HG03558 (cell line): ENCODE results near the gene DSCAML1.
A peak's percentile ranks its signal among the peaks of the same experiment; 100 is the strongest.
"Not testable (repeated sequence)": the region's sequence is repeated elsewhere in the genome, so short reads cannot be mapped to it uniquely, and the experiment has no call there.

Experiments used
- ATAC-seq: cut with Tn5 transposase; IDR thresholded peaks from one replicate; pipeline ENCODE4 v1.9.1; 2021; ENCODE audit warnings: moderate number of reproducible peaks; ENCODE audit not compliant: unreplicated experiment; ENCODE audit errors: extremely low read depth

The DSCAML1 gene

DNA sequence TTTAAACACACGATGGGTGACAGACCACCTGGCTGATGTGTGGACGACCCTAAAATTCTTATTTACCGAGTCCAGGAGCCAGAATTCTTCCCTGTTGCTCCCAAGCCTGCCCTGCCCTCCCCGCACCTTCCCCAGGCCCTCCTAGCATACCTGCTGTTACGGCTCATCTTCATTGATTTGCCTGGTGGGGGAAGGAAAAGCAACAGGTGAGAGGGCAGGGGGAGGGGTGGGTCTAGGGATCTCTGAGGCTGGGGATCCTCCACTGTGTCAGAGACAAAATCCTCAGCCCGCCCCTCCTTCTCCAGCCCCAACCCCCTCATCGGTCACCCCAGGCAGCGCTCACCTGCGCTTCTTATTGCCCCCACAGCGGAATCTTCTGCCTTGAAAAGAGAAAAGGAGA is 23.5 kb upstream of the DSCAML1 start:
- ATAC-seq, result no peak

DNA sequence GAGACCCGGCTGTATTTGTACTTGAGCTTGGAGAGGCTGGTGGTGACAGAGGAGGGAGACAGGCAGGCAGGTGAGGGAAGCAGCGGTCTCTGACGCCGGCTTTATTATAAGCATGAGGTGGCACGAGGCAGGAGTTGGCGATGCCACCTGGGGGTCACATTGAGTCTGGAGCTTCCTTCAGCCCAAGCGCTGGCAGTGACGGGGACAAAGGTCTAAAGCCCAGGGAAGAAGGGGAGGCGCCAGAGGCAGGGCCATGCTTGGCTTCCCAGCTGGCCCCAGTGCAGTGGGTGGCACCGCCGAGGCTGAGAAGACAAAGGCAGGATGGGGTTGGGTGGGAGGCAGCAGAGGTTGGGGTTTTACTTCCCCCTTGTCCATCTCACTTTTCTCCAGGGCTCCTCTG is 23.1 kb upstream of the DSCAML1 start:
- no peak for ATAC-seq

DNA sequence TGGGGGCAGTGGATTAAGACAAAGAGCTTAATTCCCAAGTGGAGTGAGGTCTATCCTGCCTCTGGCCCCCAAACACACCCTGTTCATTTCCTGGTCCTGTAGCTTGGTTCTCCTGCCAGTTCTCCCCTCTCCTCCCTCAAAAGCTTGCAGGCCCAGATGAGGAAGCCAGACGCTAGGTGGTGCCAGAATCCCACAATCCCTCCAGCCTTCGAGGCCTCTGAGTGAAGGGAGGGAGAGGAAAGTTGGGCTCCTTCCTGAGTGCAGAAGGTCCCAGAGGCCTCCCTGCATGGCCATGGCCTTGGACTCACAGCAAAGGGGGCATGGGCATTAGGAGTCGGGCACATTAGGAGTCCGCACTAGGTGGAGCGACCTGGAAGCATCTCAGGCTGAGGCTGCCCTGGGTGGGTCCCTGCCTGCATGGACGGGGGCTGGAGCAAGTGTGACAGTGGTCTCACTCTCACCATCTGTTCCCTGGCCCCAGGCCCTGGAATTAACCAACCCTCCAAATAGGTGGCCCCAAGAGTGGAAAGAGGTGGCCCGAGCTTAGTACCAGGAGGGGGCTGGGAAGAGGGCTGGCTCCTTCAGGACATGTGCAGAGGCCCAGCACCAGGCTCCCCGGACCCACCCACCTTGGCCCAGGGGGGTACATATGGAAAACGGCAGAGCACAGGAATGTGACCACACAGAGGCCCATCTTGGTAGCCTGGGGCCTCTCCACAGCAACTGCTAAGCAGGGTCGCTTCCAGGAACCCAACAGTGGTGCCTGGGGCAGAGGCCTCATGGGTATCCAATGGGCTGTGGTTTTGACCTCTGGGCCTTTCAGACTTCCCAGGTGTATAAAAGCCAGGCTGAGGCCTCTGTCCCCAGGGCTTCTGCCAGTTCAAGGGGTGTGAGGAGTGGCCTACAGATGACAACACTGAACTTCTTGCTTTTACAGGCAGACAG is 22.4 kb upstream of the DSCAML1 start:
- ATAC-seq, result no peak

DNA sequence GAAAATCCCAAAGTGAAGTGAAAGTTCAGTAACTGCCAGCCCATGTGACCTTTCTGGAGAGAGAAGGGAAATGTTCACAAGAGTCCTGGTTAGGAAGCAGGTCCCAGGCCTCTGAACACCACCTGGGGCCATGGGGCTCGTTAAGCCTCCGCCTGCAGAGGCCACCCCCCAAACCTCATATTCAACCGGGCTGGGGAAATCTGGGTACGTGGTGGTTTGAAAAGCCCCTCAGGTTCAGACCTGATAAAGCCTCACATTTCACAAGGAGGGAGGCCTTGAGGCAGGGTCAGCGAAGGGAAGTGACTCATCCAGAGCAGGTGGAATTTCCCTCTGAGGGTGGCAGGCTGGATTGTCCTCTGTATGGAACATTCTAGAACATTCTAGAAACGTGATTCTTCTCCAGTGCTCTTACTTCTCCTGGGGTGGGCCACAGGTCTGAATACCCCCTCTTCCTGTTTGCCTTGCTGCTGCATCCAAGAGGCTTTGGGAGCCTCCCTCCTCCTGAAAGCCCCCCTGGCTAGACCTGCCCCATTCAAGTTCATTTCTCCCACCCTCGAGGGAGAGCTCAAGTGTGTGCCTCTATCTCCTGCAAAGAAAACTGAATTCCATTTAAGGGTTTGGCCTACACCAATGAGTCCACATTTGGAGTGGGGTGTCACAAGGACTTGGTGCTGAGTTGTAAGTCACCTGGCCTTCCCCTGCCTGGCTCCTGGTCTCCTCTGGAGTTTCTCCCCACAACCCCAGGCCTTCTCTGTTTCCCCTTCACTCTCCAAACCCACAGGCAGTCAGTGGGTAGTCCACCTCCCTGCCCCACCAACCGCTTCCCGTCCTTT is 21.2 kb upstream of the DSCAML1 start:
- ATAC-seq, result no peak

DNA sequence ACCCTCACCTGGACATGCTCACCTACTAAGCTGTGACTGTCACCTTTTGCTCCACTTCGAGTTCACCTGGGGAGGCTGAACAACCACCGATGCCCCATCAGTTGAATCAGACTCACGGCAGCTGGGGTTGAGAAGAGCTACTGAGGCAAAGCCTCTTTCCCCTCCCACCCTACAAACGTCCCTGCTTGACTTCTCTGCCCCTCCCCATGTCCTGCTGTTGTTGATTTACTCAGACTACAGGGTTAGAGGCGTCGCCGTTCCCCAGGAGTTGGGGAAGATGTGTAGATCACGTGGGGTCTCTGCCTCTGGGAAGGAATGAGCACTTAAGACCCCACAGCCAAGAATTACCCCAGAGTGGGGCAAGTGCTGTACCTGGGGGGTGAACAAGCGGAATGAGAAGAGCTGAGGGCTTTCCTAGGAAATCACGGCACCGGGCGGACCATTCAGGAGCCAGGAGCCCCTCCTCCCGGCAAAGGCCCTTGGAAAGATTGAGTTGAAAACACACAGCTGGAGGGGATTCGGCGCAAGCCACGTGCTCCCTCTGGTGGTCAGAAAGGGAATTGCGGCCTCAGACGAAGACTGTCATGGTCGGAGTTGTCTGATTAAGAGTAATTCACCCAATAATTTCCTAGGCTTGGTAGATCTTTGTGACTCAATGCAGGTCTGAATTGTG is 20.5 kb upstream of the DSCAML1 start:
- no peak for ATAC-seq

DNA sequence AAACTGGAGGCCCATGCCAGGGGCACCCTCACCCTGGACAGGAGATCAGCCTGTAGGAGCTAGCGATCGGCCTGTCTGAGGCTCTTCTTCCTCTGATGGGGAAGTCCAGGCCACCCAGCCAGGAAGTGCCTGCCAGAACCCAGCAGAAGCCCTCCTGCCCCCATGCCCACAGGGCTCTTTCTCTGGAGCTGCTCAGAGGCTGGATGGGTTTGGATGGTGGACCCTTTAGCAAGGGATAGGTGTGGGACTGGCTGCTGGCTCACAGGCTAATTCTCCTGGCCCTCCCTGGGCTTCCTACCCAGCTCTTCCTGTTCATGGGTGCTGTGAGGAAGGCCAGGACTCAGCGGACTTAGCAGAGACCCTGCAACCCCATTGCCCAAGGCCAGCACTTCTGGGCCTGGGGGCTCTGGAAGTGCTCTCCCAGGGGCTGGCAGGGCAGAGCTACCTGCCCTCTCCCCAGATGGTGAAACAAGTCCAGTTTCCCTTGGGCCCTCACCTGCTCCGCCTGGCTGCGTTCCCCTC is 19.9 kb upstream of the DSCAML1 start:
- no peak for ATAC-seq

DNA sequence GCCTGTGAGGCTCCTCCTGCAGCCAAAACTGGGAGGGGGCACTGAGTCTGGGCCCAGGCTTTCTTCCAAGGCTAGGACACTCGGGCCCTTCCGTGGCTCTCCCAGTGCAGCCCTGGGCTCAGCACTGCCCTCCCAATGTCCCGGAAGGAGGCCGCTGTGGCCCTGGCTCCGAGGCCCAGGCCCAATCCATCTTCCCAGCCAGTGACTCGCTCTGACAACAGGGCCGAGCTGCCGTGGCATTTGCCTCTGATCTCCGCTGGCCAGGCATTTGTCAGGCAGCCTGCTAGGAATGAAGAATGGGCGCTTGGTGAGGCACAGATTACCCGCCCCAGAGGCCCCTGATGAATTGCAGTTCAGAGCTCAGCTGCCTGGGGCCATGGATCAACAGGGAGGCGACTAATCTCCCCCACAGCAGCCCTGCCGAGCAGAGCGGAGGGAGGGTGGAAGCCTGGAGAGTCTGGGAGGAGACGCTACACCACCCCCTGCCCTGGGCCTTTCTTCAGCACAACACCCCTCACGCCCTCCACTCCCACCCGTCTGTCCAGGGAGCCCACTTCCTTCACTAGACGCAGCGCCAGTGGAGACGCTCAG is 19.2 kb upstream of the DSCAML1 start:
- no peak for ATAC-seq

DNA sequence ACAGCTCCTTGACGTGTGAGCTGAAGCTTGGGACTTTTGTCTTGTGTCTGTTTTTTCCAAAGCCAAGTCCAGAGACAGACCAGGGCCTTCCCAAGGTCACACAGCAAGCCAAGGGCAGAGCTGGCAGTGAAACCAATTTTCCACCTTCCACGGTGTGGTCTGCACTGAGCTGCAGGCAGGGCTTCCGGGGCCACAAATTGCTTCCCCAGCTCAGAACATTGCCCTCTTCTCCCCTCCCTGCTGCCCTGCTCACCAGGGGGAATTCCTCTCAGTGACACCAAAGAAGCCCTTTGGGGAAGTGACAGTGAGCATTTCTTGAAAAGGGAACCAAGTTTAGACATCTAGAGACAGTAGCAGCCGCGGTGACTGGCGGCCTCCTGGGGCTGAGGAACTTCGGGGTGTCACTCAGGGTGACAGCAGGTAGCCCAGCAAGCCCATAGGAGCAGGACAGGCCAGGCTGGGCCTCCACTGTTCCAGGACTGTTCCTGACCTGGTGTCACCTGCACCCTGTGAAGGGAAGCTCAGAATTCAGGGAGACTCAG is 18.3 kb upstream of the DSCAML1 start:
- peak; percentile 57 for ATAC-seq

DNA sequence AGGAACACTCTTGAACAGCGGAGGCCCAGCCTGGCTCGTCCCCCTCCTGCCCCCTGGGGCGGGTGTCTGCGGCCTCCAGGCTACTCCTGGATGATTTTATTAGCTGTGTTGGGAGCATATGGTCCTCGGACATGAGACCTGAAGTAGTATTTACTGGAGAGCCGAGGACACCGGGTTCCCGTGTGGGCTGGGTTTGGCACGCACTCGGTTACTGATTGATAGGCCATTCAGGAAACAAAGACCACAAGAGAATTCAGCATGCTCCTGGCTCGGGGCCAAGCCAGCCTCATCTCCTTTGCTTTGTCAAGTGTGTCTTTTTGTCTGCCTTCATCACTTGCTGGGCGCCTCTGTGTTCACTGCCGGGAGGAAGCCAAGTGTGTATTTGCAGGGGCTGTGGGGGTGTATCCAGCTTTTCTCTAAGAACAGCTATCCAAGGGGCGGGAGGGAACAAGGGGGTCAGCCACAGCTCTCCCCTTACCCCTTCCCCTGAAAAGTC is 17.8 kb upstream of the DSCAML1 start:
- ATAC-seq, result no peak

DNA sequence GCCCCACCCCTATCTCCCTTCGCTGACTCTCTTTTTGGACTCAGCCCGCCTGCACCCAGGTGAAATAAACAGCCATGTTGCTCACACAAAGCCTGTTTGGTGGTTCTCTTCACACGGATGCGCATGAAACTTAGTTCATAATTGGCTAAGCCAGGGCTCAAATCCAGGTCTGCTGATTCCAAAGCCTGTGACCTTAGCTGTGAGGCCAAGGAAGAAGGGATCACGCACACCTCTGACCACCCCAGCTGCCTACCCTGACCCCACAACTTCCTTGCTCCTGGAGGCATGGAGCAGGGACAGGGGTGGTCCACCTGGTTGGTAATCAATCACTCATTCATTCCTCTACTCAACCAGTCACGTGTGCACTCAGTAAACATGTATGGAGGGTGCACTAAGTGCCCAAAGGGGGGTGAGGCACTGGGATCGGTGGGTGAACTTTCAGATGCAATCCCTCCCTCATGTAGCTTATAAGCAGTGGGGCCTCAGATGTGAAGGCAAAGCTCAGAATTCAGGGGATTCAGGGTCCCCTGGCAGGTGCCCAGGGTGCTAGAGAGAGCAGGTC is 17.3 kb upstream of the DSCAML1 start:
- ATAC-seq, result no peak

DNA sequence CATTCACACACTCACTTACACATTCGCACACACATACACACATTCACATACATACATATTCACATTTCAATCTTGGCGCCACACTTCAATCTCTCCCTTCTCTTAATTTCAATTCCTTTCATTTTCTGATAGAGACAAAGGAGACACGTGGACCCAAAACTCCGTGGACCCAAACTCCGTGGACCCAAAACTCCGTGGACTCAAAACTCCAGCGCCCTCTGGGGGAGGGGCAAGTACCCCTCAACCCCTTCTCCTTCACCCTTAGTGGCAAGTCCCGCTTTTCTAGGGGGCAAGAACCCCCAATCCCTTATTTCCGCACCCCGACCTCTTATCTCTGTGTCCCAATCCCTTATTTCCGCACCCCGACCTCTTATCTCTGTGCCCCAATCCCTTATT is 13.0 kb upstream of the DSCAML1 start:
- ATAC-seq, result not testable (repeated sequence)

DNA sequence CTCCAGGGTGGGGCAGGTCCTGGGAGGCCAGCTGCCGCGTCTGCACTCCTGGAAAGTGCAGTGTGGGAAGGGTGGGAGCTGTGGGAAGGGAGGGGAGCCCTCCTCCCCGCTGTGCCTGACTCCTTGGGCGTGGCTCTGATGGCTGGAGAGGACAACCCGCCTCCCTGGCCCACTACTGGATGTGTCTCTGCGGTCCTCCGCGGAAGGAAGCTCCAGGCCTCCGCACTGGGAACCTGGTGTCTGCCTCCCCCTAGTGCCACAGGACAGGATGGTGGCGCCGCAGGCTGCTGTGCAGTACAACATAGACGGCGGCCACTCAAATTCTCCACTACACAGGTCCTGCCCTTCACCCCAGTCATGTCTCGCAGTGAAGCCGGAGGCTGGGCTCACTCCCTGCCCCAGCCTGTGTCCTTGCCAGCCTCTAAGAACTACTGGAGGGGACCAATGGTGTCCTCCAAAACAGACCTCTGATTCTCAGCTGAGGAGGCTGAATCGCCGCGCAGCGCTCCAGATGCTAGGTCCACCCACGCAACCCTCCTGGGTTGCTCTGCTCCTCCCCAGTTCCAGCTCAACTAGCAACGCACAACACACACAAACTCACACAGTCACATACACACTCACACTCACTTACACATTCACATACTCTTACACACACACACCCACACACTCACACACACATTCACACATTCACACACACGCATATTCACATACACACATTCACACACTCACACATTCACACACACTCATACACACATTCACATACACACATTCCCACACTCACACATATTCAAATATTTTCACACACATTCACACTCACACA is 12.4 kb upstream of the DSCAML1 start:
- ATAC-seq, result no peak

DNA sequence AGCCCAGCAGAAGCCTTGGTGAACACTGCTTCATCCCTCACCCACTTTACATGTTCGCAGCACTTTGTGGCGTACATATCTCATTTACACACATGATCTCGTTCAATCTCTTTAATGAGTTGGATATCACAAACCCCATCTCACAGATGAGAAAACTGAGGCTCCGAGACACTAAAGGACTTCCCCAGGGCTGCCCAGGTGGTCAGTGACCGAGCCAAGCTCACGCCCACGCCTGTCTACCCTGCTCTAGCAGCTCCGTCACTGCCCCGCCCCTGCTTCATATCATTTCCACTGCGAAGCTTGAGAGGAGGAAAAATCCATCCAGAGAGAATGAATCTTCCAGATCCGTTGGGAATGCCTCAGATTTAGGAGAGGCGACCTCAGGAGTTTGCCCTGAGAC is 11.8 kb upstream of the DSCAML1 start:
- ATAC-seq, result no peak

DNA sequence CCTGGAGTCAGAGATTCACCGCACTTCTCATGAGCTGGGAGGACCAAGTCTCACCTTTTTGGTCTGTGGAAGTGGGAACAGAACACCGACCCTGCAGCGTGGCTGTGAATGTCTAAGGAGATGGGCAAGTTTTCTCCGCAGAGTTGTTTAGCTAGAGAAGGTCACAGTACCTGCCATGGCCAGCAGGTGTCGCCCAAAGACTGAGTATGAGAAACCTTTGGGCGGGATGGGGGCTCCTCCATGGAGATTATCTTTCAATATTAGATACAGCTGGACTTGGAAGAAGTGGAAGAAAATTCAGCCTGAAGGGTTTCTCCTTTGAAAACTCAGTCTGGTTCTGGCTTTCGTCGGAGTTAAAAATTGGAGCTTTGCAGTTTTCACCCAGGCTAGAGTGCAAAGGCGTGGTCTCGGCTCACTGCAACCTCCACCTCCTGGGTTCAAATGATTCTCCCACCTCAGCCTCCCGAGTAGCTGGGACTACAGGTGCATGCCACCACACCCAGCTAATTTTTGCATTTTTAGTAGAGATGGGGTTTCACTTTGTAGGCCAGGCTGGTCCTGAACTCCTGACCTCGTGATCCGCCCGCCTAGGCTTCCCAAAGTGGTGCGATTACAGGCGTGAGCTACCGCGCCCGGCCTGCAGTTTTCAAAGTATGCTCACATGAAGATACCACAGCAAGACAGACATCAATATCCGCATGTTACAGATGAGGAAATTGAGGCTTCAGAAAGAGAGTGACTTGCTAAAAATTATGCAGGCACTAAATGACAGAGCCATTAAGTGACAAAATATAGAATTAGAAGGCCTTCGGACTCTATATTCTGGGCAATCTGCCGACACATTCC is 10.7 kb upstream of the DSCAML1 start:
- ATAC-seq, result no peak

DNA sequence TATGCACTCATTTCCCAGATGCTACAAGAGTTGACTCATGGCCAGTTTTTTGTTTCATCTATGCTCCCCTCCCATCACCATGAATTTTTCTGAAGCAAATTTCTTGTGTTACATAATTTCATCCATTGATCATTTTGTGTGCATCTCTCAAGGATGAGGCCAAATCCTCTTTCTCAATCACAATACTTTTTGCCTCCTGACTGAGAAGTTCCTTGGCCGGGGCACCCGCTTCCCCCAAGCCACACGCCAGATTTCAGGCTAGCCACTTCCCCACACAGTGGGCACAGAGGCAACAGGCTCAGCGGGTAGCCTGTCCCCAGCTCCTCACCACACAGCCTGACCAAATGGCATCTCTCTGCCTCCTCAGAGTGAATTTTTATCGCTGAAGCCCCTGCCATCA is 9.8 kb upstream of the DSCAML1 start:
- no peak for ATAC-seq

DNA sequence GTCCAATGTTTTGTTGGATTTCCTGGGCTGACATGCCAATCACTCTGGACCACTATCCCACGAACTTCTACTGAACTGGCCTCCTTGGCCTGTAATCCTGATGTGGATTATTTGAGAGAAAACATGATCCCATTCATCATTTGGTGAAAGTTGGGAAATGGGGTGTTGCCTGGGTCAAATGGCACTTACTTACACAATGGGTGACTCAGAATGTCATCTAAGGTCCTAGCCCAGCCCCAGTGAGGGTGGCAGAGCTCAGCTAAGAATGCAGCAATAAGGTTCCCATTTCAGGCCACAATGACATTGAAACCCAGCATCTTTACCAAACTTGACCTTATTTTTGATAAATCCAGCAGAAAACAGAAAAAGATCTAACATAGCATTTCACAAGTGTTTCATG is 8.0 kb upstream of the DSCAML1 start:
- ATAC-seq, result no peak

DNA sequence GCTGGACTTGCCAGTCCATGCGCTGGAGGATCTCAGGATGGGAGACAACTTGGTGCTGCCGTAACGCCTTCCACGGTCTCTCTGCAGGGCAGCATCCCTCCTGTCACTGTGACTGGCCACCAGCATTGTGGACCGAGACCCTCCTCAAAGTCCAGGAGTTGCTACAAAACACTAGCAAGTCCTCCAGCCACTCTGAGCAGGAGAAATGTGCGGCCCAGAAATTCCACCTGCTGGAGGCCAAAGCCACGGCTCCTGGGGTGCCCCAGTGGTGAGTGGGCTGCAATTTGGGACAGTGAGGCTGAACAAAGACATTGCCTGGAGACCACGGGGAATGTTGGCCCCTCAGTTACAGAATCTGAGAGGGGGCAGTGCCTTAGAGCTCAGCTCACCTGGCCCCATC is 6.9 kb upstream of the DSCAML1 start:
- no peak for ATAC-seq

DNA sequence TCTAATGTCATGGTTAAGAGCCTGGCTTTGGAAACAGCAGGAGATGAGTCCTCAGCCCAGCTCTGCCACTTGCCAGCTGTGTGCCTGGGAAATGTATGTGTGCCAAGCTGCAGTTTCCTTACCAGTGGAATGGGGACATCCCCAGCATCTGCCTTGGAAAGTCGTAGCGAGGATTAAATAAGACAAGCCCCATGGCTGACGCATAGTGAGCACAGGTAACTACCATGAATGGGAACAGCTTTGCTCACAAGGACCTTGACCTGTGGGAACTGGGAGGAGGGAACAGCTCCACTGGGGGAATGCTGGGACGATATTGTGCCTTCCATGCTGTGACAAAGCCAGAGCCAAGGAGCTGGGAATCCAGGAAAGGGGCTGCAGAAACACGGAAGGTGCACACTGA is 2.6 kb upstream of the DSCAML1 start:
- no peak for ATAC-seq
